ENCODE results near the gene LYPD1.

DNA sequence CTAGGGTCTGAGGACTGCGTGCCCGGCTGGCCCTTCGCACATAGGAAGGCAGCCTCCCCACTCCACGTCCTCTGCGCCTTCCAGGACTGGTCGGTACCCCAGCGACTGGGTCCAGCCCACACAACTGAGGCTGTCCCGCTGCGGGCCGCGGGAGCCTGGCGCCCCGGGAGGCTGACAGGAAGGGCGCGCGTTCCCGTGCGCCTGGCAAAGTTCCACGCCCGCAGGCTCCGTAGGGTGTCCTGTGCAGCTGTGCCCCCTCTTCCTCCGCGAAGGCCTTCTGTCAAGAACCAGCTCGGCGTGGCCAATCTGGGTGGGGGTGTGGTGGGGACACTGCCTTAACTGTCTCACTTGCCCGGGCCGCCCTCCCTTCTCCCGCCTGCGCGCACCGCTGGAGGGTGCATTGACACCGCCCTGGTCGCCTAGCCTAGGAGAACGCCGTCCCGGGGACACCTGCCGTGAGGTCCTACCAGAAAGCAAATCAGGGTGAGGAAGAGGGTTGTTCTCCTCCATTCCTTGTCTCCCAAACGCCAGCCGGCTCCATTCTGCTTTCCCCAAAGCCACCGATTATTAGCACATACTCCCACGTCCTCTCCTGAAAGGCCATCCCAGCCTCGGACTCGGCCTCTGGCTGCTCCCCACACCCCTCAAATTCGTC lies 618 bp upstream of the LYPD1 start:
- TF ChIP-seq YY1 (IDR thresholded peaks at IDR 0.05; ENCODE audit: low read depth) (no peak), EP300 (IDR thresholded peaks at IDR 0.05; ENCODE audit: borderline replicate concordance) (no peak), RAD21 (IDR thresholded peaks at IDR 0.05; ENCODE audit: low read depth) (no peak), EGR1 (IDR thresholded peaks at IDR 0.05) (no peak)
- TF ChIP-seq, protein P1, sequence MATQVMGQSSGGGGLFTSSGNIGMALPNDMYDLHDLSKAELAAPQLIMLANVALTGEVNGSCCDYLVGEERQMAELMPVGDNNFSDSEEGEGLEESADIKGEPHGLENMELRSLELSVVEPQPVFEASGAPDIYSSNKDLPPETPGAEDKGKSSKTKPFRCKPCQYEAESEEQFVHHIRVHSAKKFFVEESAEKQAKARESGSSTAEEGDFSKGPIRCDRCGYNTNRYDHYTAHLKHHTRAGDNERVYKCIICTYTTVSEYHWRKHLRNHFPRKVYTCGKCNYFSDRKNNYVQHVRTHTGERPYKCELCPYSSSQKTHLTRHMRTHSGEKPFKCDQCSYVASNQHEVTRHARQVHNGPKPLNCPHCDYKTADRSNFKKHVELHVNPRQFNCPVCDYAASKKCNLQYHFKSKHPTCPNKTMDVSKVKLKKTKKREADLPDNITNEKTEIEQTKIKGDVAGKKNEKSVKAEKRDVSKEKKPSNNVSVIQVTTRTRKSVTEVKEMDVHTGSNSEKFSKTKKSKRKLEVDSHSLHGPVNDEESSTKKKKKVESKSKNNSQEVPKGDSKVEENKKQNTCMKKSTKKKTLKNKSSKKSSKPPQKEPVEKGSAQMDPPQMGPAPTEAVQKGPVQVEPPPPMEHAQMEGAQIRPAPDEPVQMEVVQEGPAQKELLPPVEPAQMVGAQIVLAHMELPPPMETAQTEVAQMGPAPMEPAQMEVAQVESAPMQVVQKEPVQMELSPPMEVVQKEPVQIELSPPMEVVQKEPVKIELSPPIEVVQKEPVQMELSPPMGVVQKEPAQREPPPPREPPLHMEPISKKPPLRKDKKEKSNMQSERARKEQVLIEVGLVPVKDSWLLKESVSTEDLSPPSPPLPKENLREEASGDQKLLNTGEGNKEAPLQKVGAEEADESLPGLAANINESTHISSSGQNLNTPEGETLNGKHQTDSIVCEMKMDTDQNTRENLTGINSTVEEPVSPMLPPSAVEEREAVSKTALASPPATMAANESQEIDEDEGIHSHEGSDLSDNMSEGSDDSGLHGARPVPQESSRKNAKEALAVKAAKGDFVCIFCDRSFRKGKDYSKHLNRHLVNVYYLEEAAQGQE (IDR thresholded peaks at IDR 0.05; ENCODE audit: low read depth), result no peak
- TF ChIP-seq, protein P2, sequence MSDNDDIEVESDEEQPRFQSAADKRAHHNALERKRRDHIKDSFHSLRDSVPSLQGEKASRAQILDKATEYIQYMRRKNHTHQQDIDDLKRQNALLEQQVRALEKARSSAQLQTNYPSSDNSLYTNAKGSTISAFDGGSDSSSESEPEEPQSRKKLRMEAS (IDR thresholded peaks at IDR 0.05), result peak; percentile 31; the same call in 1 of the 2 replicates

Measured in Ishikawa (cell line).